GM19452 (cell line): ENCODE measurements around the gene METTL9.
"Not testable (repeated sequence)": the region's sequence is repeated elsewhere in the genome, so short reads cannot be mapped to it uniquely, and the experiment has no call there.

ENCODE experiments used
- ATAC-seq: cut with Tn5 transposase; IDR thresholded peaks from one replicate; pipeline ENCODE4 v1.9.1; 2021; ENCODE audit not compliant: unreplicated experiment

METTL9 gene

DNA sequence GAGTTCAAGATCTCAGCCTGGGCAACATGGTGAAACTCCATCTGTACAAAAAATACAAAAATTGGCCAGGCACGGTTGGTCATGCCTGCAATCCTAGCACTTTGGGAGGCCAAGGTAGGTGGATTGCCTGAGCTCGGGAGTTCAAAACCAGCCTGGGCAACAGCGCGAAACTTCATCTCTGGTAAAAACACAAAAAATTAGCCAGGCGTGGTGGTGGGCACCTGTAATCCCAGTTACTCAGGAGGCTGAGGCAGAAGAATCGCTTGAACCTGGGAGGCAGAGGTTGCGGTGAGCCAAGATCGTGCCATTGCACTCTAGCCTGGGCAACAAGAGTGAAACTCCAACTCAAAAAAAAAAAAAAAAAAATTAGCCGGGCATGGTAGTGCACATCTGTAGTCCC lies 25.9 kb upstream of the METTL9 start:
- ATAC-seq, result not testable (repeated sequence)

DNA sequence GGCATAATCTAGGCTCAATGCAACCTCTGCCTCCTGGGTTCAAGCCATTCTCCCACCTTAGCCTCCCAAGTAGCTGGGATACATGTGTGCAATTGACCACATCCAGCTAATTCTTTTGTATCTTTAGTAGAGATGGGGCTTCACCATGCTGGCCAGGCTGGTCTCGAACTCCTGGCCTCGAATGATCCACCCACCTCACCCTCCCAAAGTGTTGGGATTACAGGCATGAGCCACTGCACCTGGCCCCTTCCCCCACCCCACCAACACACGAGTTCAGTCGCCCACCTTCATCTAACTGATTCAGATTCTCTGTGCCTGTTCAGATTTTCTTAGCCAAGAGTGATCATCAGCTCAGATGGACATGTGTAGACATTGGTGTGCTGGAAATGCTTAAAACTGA lies 25.0 kb upstream of the METTL9 start:
- no peak for ATAC-seq

- not testable (repeated sequence) for ATAC-seq
Measured at GRCh38 chr16:21576323-21576722, 23.1 kb upstream of the METTL9 start.

DNA sequence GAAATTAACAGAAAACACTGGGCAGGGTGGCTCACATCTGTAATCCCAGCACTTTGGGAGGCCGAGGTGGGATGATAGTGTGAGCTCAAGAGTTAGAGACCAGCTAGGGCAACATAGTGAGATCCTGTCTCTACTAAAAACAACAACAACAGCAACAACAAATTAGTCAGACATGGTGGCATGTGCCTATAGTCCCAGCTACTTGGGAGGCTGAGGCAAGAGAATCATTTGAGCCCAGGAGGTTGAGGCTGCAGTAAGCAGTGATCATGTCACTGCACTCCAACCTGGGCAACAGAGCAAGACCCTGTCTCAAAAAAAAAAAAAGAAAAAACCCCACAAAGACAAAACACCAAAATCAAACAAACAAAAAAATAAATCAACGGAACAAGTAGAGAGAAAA lies 21.9 kb upstream of the METTL9 start:
- ATAC-seq, result not testable (repeated sequence)

DNA sequence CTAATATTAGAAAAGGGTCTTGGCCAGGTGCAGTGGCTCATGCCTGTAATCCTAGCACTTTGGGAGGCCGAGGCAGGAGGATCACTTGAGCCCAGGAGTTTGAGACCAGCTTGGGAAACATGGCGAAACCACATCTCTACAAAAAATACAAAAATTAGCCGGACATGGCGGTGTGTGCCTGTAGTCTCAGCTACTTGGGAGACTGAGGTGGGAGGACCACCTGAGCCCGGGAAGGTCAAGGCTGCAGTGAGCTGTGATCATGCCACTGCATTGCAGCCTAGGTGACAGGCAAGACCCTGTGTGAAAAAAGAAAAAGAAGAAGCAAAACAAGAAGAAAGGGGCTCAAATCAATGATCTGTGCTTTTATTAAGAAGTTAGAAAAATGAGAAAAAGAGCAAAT lies 21.1 kb upstream of the METTL9 start:
- not testable (repeated sequence) for ATAC-seq

DNA sequence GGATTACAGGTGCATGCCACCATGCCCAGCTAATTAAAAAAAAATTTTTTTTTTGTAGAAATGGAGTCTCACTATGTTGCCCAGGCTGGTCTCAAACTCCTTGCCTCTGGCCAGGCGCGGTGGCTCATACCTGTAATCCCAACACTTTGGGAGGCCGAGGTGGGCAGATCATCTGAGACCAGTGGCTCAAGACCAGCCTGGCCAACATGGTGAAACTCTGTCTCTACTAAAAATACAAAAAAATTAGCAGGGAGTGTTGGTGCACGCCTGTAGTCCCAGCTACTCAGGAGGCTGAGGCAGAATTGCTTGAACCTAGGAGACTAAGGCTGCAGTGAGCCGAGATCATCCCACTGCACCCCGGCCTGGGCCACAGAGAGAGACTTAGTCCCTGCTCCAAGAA lies 19.2 kb upstream of the METTL9 start:
- not testable (repeated sequence) for ATAC-seq

DNA sequence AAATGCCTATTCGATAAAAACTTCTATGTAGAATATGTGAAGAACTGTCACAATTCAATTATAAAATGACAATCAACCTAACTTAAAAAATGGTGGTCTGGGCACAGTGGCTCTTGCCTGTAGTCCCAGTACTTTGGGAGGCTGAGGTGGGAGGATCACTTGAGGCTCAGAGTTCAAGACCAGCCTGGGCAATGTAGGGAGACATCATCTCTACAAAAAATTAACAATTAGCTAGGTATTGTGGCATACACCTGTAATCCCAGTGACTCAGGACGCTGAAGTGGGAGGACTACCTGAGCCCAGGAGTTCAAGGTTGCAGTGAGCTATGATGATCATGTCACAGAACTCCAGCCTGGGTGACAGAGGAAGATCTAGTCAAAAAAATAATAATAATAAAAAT lies 18.6 kb upstream of the METTL9 start:
- no peak for ATAC-seq

DNA sequence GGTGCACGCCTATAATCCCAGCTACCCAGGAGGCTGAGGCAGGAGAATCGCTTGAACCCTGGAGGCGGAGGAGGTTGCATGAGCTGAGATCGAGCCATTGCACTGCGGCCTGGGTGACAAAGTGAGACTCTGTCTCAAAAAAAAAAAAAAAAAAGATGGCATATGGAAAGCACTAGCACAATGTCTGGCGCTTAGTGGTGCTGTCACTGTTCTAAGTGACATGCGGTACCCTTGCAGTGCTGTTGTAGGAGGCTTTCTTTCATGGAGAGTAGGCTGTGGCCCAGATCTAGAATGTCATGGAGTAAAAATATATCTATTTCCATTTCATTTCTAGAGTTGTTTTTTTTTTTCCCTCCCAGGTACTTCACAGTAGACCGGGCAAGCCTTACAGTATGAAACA lies 14.6 kb upstream of the METTL9 start:
- ATAC-seq, result no peak

DNA sequence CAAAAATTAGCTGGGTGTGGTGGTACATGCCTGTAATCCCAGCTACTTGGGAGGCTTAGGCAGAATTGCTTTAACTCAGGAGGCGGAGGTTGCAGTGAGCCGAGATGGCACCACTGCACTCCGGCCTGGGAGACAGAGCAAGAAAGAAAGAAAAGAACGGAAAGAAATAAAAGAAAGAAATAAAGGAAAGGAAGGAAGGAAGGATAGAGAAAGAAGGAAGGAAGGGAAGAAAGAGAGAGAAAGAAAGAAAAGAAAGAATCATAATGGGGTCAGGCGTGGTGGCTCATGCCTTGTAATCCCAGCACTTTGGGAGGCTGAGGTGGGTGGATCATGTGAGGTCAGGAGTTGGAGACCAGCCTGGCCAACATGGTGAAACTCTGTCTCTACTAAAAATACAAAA lies 10.8 kb upstream of the METTL9 start:
- ATAC-seq, result not testable (repeated sequence)

GRCh38 chr16:21589551-21589950 lies 9.8 kb upstream of the METTL9 start:
- no peak for ATAC-seq

DNA sequence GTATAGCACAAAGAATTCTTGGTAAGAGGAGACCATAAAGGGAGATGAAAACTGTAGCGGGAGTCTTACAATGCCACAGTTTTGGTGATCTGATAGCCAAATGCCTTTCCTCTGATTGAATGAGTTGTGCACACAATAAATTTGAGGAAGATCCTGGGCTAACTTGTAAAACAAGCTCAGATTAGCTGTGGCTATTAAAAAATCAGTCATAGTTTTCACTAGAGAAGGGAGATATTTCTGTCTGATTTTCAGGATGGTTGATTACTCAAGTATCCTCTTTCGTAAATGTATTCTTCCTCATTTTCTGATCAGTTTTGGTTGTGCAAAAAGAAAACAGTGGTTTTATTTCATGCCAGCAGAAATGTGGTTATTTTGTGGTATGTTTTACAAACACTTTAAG lies 9.1 kb upstream of the METTL9 start:
- no peak for ATAC-seq

- no peak for ATAC-seq
Measured at GRCh38 chr16:21590796-21591195, 8.6 kb upstream of the METTL9 start.

DNA sequence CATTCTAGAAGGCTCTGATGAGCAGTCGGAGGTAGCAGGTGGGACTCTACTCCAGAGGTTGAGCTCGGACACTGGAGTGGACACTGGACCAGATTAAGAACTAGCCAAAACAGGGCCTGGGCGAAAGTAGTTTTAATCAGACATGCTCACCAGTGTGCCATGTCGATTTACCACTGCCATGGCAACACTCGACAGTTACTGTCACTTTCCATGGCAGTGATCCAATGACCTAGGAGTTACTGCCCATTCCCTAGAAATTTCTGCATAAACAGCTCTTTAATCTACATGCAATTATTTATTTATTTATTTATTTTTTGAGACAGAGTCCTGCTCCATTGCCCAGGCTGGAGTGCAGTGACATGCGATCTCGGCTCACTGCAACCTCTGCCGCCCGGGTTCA lies 7.2 kb upstream of the METTL9 start:
- no peak for ATAC-seq

DNA sequence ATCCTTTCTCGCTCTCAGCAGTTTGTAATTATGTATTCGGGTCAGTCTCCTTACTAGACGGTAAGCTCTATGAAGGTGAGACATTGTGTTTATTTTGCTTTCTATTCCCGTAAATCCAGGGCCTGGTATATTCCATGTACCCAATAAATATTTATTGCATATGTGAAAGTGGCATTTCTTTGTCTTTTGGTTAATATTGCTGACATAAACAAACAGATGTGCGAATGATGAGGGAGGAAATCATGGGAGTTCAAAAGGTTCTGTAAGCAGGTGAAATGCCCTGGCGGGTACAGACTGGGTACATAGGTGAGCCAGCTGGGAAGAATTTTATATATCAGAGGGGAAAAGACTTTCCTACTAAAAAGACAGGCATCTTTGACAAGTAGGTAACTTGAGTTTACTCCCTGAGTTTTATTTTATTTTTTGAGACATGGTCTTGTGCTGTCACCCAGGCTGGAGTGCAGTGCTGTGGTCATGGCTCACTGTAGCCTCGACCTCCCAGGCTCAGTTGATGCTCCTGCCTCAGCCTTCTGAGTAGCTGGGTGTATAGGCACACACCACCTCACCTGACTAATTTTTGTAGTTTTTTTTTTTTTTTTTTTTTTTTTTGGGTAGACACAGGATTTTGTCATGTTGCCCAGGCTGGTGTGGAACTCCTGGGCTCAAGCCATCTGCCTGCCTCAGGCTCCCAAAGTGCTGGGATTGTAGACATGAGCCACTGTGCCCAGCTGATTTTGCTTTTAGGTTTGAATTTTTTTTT lies 5.7 kb upstream of the METTL9 start:
- no peak for ATAC-seq

- no peak for ATAC-seq
Measured at GRCh38 chr16:21597561-21598030, 1.8 kb upstream of the METTL9 start.

- ATAC-seq, result no peak
Measured at GRCh38 chr16:21598206-21598605, 1.2 kb upstream of the METTL9 start.

GRCh38 chr16:21598701-21599121 lies 666 bp upstream of the METTL9 start:
- ATAC-seq, result no peak

- ATAC-seq, result peak; percentile 24
Measured at GRCh38 chr16:21600031-21600773, 825 bp downstream of the METTL9 start.

DNA sequence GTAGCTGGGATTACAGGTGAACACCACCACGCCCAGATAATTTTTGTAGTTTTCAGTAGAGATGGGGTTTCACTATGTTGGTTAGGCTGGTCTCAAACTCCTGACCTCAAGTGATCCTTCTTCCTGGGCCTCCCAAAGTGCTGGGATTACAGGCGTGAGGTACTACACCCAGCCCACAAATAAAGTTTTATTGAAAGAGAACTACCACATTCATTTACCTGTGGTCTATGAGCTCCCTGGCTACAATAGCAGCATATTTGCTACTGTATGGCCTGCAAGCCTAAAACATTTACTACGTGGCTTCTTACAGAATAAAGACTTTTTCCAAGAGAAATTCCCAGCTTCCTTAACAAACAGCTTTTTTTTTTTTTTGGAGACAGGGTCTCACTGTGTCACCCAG lies 3.4 kb downstream of the METTL9 start:
- ATAC-seq, result no peak

DNA sequence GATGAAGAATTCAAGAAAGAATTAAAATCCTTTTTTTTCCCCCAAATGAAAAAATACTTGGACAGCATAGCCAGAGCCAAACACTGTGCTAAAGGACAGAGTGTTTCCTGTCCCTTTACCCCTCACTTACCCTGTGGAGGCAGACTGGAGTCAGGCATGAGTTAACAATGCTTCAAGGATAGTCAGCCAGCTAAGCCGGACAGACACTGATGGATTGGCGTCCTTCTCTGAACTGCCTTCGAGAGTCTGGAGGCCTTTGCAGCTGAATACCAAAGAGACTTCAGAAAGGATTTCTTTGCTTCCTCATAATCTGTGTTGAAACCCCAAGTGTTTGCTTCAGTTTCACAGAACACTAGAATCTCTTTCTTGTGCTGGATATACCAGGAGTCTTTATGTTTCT lies 4.6 kb downstream of the METTL9 start:
- ATAC-seq, result no peak

- not testable (repeated sequence) for ATAC-seq
Measured at GRCh38 chr16:21605848-21606247, 6.5 kb downstream of the METTL9 start.

DNA sequence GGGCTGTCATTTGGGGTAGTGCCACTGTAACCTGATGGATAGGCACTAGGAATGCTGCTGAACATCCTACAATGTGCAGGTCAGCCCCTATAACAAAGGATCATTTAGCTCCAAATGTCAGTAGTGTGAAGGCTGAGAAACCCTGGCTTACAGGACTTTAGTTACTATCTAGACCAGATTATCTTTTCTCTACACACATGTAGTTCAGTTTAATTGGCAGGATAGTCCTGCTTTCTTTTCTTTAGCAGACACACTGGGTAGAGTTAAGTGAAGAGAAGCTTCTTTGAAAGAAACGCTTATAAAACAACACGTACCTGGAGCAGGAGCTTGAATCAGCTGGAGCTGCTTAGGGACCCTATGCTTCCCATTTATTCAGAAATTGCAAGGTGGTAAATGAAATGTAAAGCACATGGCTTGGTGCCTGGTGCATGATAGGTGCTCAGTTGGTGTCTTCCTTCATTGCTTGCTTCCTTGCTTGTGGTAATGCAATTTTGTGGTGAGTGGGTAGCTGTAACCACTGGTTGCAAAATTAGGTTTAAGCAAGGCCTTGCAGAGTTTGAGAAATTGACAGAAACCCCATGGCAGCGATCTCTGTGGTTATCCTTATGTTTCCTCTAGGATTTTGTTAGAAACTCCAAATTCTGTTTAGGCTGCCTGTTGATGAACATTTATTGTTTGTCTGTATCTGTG lies 9.4 kb downstream of the METTL9 start:
- no peak for ATAC-seq
